LNCAP (cell line): Measurements from ENCODE around the gene WDR4.

Source experiments
- CTCF ChIP-seq: fragments of 450-650 bp; IDR thresholded peaks from 2 replicates; pipeline ENCODE4 v1.5.1; 2017; ENCODE audit warnings: mild to moderate bottlenecking

The WDR4 gene

GRCh38 chr21:42878993-42879787, at the start of gene WDR4:
Gene WDR4 (minus strand): TSS chr21:42879539. CDS start chr21:42879495, 44 bp downstream.
- no peak for TF ChIP-seq CTCF

- TF ChIP-seq CTCF: no peak
Measured at GRCh38 chr21:42925114-42925926, 46.0 kb upstream of the WDR4 start, which contains the start of gene ERVH48-1. Gene ERVH48-1 (minus strand): TSS chr21:42925630. CDS start chr21:42919006, 6,624 bp downstream.

- no peak for TF ChIP-seq CTCF
Measured at GRCh38 chr21:42924433-42924751, 45.1 kb upstream of the WDR4 start.

- peak; percentile 68 for TF ChIP-seq CTCF
Measured at GRCh38 chr21:42923553-42924432, 44.5 kb upstream of the WDR4 start.

- TF ChIP-seq CTCF: no peak
Measured at GRCh38 chr21:42922918-42923317, 43.6 kb upstream of the WDR4 start.

GRCh38 chr21:42921927-42922326, 42.6 kb upstream of the WDR4 start:
- no peak for TF ChIP-seq CTCF

GRCh38 chr21:42918291-42918690, 39.0 kb upstream of the WDR4 start:
- TF ChIP-seq CTCF: no peak
